Omental fat pad (tissue), 4 donors: ENCODE results near the gene ETV1. TPM values are rescaled to one million over a fixed set of nuclear protein-coding genes. Genes with fewer than 3 reads are reported as not detected.

ENCODE experiments used
- small RNA-seq: library from RNA; depleted of rRNA; stranded (forward); fragments of <200 nt; gene quantifications from one replicate; pipeline ENCODE3, GENCODE V24; 2016
- total RNA-seq, 4 donors: library from RNA; depleted of rRNA; stranded (reverse); fragments of >200 nt; gene quantifications; one replicate each; pipeline ENCODE4 v1.1.0, GENCODE V29; 2016

Gene ETV1
- total RNA-seq, 4 donors from 2014 or later = 1.3 to 8.8 (median 4.6) TPM

Small RNAs within 50 kb of the gene (small RNA-seq; reads per million reads assigned to genes)
- not detected for gene RF00019
